Mucosa of rectum (tissue), 2 donors: Measurements from ENCODE around the gene ERICH6B.

Experiments used
- H3K27ac ChIP-seq, 2 donors: one replicate each; pipeline ENCODE4 v1.7.0; 2013; ENCODE audit warnings: inconsistent platforms in 2 of 2, low read depth in 2 of 2, low read length in 2 of 2
- H3K27me3 ChIP-seq, 2 donors: one replicate each; pipeline ENCODE4 v1.7.0; 2013; ENCODE audit warnings: low read length in 2 of 2; ENCODE audit not compliant: control insufficient read depth in 2 of 2, insufficient read depth in 2 of 2
- H3K36me3 ChIP-seq, 2 donors: one replicate each; pipeline ENCODE4 v1.7.0; 2013; ENCODE audit warnings: low read length in 2 of 2; ENCODE audit not compliant: control insufficient read depth in 2 of 2, insufficient read depth in 2 of 2
- H3K4me1 ChIP-seq, 2 donors: one replicate each; pipeline ENCODE4 v1.7.0; 2013; ENCODE audit warnings: low read length in 2 of 2, mild to moderate bottlenecking in 1 of 2; ENCODE audit not compliant: control insufficient read depth in 2 of 2, insufficient read depth in 2 of 2
- H3K4me3 ChIP-seq, 2 donors: one replicate each; pipeline ENCODE4 v1.7.0; 2013; ENCODE audit warnings: low read length in 2 of 2
- H3K9ac ChIP-seq, 2 donors: one replicate each; pipeline ENCODE4 v1.7.0; 2013; ENCODE audit warnings: low read length in 2 of 2, low read depth in 1 of 2, mild to moderate bottlenecking in 1 of 2
- H3K9me3 ChIP-seq, 2 donors: one replicate each; pipeline ENCODE4 v1.7.0; 2013; ENCODE audit warnings: low read length in 2 of 2; ENCODE audit not compliant: control insufficient read depth in 2 of 2
- donor health status: healthy.
- donor health status: Normal muscosa, but diverticular disease.

The ERICH6B gene

GRCh38 chr13:45584816-45585215 is 30.7 kb downstream of the ERICH6B start:
- no peaks in the 10 kb centered on the region for H3K27me3 ChIP-seq
- H3K4me1 ChIP-seq: no peaks in the 10 kb centered on the region
- no peak overlapping the region for H3K4me3 ChIP-seq
- H3K36me3 ChIP-seq: no peaks in the 10 kb centered on the region
- H3K27ac ChIP-seq: no peak overlapping the region
- H3K9me3 ChIP-seq: no peaks in the 10 kb centered on the region
- no peak overlapping the region for H3K9ac ChIP-seq

- H3K36me3 ChIP-seq: no peaks in the 10 kb centered on the region
- no peak overlapping the region for H3K9ac ChIP-seq
- H3K27me3 ChIP-seq: no peaks in the 10 kb centered on the region
- H3K9me3 ChIP-seq: no peaks in the 10 kb centered on the region
- no peaks in the 10 kb centered on the region for H3K4me1 ChIP-seq
- H3K27ac ChIP-seq: no peak overlapping the region
- no peak overlapping the region for H3K4me3 ChIP-seq
Observed at GRCh38 chr13:45582408-45583076, 33.0 kb downstream of the ERICH6B start.

DNA sequence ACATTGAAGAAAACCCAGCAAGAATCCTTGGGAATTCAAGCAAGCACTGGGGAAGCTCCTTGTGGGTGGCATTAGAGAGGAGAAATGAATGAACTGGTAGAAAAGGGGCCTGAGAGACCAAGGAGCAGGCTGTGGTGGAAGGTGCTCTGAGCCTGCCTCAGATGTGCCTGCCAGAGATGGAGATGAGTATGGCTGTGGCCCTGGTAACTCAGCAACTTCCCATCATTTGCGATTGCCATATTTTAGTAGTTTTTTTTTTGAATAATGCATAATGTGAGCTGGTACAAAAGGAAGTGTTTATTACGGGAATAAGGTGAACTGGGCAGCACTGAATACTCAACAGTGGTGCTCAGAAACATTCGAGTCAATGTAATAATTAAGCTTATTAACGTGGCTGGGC is 39.1 kb downstream of the ERICH6B start:
- Histone ChIP-seq H3K9ac (no peak overlapping the region), H3K4me1 (no peaks in the 10 kb centered on the region), H3K27ac (no peak overlapping the region), H3K27me3 (no peaks in the 10 kb centered on the region), H3K36me3 (no peaks in the 10 kb centered on the region), H3K4me3 (no peak overlapping the region), H3K9me3 (no peaks in the 10 kb centered on the region)

- no peak overlapping the region for H3K27ac ChIP-seq
- no peaks in the 10 kb centered on the region for H3K27me3 ChIP-seq
- no peaks in the 10 kb centered on the region for H3K36me3 ChIP-seq
- no peaks in the 10 kb centered on the region for H3K9me3 ChIP-seq
- H3K4me1 ChIP-seq: no peaks in the 10 kb centered on the region
- H3K9ac ChIP-seq: no peak overlapping the region
- H3K4me3 ChIP-seq: no peak overlapping the region
Observed at GRCh38 chr13:45575830-45576180, 39.7 kb downstream of the ERICH6B start.

GRCh38 chr13:45575146-45575829 is 40.3 kb downstream of the ERICH6B start:
- Histone ChIP-seq H3K4me3 (no peak overlapping the region), H3K9me3 (no peaks in the 10 kb centered on the region), H3K27me3 (no peaks in the 10 kb centered on the region), H3K27ac (no peak overlapping the region), H3K9ac (no peak overlapping the region), H3K36me3 (no peaks in the 10 kb centered on the region), H3K4me1 (no peaks in the 10 kb centered on the region)

DNA sequence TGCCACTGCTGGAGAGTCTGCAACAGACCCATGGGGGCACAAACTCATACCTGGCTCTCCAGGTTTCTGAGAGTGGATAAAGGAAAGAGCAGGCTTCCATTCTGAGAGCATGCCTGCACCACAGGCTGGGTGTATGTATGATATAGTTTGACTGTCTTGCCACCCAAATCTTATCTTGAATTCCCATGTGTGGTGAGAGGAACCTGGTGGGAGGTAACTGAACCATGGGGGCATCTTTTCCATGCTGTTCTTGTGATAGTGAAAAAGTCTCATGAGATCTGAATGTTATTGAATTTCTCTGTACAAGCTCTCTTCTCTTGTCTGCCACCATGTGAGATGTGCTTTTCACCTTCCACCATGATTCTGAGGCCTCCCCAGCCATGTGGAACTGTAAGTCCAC is 50.2 kb downstream of the ERICH6B start:
- no peaks in the 10 kb centered on the region for H3K27me3 ChIP-seq
- no peaks in the 10 kb centered on the region for H3K4me1 ChIP-seq
- H3K27ac ChIP-seq: no peak overlapping the region
- no peak overlapping the region for H3K4me3 ChIP-seq
- H3K36me3 ChIP-seq: no peaks in the 10 kb centered on the region
- H3K9ac ChIP-seq: no peak overlapping the region
- H3K9me3 ChIP-seq: no peaks in the 10 kb centered on the region

DNA sequence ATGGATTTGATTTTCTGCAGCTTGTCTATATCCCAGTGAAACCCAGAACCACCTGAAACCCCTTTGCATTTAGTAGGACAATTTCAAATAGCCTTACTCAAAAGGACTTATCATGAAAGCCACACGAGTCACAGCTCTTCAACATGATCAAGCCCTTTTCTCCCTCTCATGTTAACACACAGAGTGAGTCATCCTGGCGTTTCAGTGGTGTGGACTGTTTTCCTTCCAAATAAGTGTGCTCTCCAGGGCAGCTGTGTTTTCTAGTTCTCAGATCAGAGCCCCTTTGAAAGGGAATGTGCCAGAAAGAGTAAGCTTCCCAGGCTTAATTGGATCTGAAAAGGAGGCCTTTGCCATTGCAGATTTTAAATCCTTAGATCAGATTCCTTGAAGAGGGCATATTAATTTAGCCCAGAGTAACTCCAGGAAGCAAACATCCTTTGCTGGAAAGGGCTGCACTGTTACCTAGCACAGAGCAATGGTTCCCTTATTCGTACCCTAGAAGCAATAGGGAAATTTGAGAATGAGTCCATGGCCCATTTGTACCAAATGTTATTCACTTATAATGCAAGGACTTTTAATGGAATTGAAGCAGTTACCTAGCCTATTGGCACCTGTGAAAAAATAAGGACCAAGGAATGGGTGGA is 51.3 kb downstream of the ERICH6B start:
- H3K27me3 ChIP-seq: no peaks in the 10 kb centered on the region
- no peaks in the 10 kb centered on the region for H3K9me3 ChIP-seq
- H3K36me3 ChIP-seq: no peaks in the 10 kb centered on the region
- H3K9ac ChIP-seq: no peak overlapping the region
- H3K27ac ChIP-seq: no peak overlapping the region
- no peaks in the 10 kb centered on the region for H3K4me1 ChIP-seq
- no peak overlapping the region for H3K4me3 ChIP-seq

DNA sequence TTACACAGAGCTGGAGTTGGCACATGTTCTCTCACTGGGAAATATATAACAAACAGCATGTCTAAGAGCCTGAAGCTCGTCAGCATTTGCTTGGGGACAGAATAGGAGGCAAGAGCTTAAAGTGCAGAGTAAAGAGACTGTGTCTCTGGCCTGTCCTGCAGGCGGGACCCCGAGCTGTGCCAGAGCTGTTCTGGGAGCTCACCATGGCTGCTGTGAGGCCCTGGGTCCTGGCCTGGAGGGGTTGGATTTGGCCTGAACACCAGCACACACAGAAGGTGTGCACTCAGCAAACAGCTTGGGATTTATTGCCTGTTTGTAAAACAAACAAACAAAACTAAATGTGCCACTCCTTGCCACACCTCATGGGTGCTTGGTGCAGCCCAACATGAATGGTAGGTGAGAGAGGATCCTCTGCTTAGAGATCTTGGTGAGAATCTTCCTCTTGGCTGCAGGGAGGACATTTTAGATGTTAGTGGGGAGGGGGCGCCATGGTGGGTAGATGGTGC is 60.9 kb downstream of the ERICH6B start:
- H3K27me3 ChIP-seq: no peaks in the 10 kb centered on the region
- H3K36me3 ChIP-seq: no peaks in the 10 kb centered on the region
- no peaks in the 10 kb centered on the region for H3K4me1 ChIP-seq
- no peak overlapping the region for H3K4me3 ChIP-seq
- H3K27ac ChIP-seq: no peak overlapping the region
- no peak overlapping the region for H3K9ac ChIP-seq
- H3K9me3 ChIP-seq: no peaks in the 10 kb centered on the region

GRCh38 chr13:45548281-45548680 is 67.3 kb downstream of the ERICH6B start:
- Histone ChIP-seq H3K27ac (no peak overlapping the region), H3K27me3 (no peaks in the 10 kb centered on the region), H3K4me1 (no peaks in the 10 kb centered on the region), H3K9me3 (no peaks in the 10 kb centered on the region), H3K9ac (no peak overlapping the region), H3K36me3 (no peaks in the 10 kb centered on the region), H3K4me3 (no peak overlapping the region)

DNA sequence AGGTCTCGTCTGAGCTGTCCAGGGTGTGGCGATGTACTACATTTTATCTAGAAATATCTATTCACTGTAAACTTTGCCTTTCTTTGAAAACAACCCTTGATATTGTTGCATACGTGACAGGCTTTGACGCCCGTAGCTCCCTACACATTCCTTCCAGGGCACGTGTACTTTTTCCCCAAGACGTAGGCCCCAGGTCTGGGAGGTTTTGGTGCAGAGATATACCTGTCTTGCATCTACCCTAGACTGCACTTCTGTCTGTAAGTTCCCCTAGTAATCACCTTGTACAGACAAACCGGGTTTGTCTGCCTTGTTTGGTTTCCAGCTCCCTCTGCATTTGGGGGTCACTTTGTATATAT is 69.2 kb downstream of the ERICH6B start:
- no peak overlapping the region for H3K27ac ChIP-seq
- no peak overlapping the region for H3K9ac ChIP-seq
- no peaks in the 10 kb centered on the region for H3K9me3 ChIP-seq
- no peaks in the 10 kb centered on the region for H3K27me3 ChIP-seq
- no peaks in the 10 kb centered on the region for H3K4me1 ChIP-seq
- H3K4me3 ChIP-seq: no peak overlapping the region
- H3K36me3 ChIP-seq: no peaks in the 10 kb centered on the region
